Stimulated activated CD4-positive, alpha-beta T cell treated with anti-CD3 and anti-CD28 coated beads, Interleukin-4, amount 100 ng/mL, for 4 hours (primary cell): ENCODE results near the gene ETFA.

Source experiments
- DNase-seq, 2 experiments: peaks; one replicate each; pipeline ENCODE4 v3.0.0-alpha.2; 2020

Gene ETFA

DNA sequence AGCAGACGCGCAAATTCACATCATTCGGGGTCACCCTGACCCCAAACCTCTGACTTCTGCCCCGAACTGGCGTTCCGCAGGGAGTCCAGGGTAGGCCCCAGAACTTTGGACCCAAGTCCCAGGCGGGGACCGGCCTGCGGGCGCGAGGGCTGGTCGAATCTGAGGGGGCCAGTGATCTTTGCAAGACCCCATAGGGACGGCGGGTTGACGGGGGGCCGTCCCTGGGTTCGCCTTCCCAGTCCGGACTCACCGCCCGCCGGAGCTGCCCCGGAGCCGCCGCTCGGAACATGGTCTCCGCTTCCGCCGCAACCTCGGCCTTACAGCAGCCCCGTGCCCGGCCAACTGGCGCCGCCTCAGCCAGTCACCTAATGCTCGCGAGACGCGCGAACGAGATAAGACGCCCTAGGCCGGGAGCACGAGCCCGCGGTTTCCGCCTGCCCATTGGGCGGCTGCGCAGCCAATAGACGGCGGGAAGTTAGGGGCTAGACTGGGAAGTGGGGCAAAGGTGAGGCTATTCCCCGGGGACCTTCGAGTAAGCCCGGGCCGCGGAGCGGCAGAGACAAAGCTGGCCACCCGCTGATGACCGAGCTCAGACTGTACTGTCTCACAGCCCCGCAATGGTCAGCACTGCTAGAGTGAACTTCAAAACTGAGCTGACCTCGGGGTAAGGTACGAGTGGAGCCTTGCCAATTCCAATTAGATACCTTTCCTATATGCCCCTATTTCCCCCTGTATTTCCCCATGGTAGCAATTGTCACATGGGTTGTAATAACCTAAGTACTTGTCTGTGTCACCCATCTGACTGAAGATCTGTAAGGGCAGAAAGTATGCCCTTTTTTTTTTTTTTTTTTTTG lies at the start of gene ETFA:
Gene ETFA (minus strand): TSS at position 370 of the 854 bp plus-strand sequence. CDS start 81 bp downstream, at position 289.
- peak; percentile 89 to 91 for DNase-seq

- DNase-seq = no peak
Observed at GRCh38 chr15:76360416-76360815, 49.1 kb upstream of the ETFA start.

- no peak for DNase-seq
Observed at GRCh38 chr15:76359152-76359551, 47.9 kb upstream of the ETFA start.

- no peak for DNase-seq
Observed at GRCh38 chr15:76358453-76358852, 47.2 kb upstream of the ETFA start.

DNA sequence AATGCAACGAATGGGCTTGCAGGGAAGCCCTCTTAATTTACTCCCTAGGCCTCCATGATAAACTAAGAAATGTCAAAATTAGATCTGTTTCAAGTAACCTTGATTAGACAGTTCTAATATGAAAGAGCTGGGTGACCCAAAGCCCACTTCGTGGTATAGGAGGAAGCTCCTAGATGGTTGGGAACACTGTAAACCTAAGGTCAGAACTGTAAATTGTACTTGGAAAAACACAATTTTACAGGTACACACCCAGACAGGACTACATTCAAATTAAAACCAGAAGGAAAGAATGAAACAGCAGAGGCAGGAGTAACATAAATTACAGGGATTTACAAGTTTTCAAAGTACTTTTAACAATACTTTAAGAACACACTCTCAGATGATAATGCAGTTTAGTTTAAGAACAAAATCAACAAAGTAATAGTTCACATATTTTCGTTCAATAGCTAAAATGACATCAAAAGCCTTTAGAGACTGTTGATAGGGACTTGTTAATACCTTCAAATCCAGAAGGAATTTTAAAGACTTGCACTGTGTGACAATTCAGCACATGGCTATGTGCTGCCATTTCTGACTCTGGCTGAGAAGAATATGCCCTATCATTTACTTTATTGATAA lies 43.7 kb upstream of the ETFA start:
- no peak for DNase-seq

- DNase-seq = no peak
Observed at GRCh38 chr15:76353903-76354302, 42.6 kb upstream of the ETFA start.

DNA sequence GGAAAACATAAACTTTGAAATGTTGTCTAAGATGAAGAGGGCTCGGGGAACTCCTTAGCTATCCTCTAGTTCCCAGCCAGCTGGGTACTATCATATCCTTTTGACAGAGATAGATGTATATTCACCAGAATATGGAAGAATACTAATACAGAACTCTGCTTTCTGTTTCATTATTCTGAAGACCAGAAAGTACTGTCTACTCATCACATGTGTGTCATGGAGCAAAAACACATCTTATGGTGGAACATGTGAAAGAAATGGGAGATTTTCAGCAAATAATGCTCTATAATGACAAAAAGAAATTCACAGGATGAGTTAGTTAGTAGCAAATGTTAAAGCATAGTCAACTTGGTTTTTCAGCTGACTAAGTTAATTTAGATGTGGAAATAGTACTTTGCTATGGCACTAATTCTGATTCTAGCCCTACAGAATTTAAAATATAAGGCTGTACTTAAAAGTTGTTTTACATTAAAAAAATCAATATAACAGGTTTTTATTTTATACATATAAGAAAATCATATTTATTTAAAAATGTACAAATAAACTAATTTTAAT lies 41.8 kb upstream of the ETFA start:
- DNase-seq = no peak

- no peak for DNase-seq
Observed at GRCh38 chr15:76349301-76350070, 38.2 kb upstream of the ETFA start.

DNA sequence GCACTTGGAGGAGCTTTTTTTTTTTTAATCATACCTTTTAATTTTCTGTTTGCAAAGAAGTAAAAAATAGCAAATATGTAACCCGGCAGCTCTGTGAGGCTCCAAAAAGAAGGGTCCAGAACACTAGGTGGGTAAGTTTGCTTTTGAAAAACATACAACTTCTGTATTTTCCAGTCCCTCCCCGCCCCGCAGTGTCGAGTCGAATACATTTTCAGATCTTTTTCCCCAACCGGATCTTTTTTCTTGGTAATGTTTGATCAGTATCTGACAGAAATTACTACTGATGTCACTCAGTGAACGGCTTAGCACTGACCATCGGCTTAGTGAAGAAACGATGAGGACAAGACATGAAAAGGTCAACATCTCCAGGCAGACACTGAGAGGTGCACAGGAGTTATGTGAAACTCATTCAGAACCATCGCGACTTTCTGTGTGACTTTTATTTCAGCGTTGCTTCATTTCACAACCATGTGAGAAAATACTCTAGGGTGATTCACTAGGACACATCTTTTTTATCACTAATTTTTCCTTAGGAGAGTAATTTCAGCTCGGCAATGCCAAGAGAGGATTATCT lies 36.3 kb upstream of the ETFA start:
- no peak for DNase-seq

GRCh38 chr15:76346669-76347481 lies 35.6 kb upstream of the ETFA start:
- no peak for DNase-seq

DNA sequence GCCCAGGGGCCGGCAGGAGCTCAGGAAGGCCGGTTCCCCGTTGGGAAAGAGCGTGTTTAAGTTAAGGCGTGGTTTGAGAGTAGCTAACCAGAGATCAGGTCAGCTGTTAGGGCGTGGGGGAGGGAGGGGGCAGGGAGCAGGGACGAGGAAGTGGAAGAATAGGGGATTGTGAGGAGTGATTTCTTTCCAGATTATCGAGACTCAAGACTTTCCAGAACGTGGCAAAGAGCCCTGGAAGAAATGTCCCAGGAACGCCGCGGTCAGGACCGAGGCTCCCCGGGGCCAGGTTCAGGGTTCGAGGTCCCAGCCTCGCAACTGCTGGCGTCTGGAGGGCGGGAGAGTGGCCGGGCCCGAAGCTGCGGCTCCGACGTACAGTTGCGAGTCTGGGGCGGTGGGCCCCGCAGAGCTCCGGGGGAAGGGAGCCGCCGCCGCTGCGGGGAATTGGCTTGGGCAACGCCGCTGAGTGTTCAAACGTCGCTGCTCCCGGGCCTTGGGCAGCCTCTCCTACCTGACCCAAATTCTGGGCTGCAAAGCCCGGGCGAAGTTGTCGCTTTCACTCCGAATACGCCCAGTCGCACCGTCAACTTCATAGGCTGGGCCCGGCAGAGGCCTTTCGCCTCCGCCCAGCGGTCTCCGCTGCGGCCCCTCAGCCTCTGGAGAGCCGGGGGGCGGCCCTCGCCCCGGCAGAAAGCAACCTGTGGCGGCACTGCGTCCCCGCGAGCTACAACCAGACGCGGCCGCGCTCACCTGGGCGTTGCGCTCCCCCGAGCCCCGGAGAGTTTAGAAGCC lies 34.8 kb upstream of the ETFA start:
- no peak for DNase-seq

DNA sequence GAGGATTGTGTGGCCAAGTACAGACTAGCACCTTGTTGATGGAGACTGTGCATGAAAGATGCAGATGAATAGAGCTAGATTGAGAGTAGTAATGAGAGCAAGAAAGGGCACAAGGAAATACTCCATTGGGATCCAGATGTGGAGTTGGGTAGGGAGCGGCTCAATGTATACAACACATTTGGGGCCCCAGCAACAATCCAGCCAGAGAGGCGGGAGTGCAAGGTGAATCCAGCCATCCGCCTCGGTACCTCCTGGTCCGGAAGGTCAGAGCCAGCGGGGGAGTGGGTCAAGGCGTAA lies 34.3 kb upstream of the ETFA start:
- DNase-seq = no peak

DNA sequence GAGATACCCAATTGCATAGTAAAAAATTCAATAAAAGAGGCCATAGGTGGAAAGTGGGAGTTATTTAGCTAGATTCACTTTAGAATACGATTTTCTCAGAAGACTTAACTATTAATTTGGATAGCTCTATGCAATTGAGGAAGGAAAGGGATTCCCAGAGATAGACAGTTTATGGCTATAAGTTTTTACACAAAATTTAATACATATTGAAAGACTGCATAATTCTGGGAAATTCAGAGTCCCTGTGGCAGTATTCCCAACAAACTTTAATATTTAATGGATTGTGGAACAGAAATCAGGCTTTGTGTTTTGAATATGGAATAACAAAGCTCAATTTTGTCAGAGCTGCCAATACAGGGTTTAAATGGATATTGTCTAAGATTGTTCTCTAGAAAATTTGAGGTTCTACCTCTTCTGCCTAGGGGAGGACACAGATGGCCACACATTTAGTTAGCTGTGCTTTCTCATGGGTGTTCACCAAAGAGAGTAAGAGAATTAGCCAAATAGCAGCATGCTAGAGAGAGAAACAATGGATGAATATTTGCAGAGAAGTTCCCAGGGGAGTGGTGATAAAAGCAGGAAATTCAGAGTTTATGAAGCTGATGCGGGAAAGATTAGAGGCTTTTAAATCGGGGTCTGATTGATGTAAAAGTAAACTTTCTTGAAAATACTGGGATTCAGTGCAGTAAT lies 33.8 kb upstream of the ETFA start:
- no peak for DNase-seq

GRCh38 chr15:76343313-76343996 lies 32.2 kb upstream of the ETFA start:
- DNase-seq = no peak

- DNase-seq = no peak
Observed at GRCh38 chr15:76342382-76343201, 31.3 kb upstream of the ETFA start.

DNA sequence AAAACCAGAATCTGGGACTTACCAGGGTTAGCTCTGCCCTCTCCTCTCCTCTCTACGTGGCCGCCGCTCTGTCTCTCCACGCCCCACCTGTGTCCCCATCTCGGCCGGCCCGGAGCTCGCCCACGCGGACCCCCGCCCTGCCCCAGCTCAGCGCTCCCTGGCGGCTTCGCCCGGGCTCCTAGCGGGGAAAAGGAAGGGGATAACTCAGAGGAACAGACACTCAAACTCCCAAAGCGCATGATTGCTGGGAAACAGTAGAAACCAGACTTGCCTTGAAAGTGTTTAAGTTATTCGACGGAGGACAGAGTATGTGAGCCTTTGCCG lies 30.8 kb upstream of the ETFA start:
- no peak for DNase-seq

GRCh38 chr15:76341366-76342057 lies 30.2 kb upstream of the ETFA start:
- no peak for DNase-seq

- peak in 1 of 2 experiments; percentile 44 for DNase-seq
Observed at GRCh38 chr15:76340803-76341365, 29.6 kb upstream of the ETFA start.
